Body of pancreas (tissue), 4 donors: Measurements from ENCODE around the gene SGMS1.

ENCODE experiments used
- CTCF ChIP-seq, 7 experiments: fragments of 450-650 bp in 4 of 7; fragments of 200-600 bp in 3 of 7; sonication (generic) in 3 of 7; IDR thresholded peaks; one replicate each; pipeline ENCODE4 v1.5.1; 2016 to 2019; ENCODE audit warnings: antibody characterized with exemption in 7 of 7
- POLR2A ChIP-seq, 3 donors: fragments of 450-650 bp; IDR thresholded peaks; one replicate each; pipeline ENCODE4 v1.6.1; 2016; ENCODE audit warnings: antibody characterized with exemption in 3 of 3, mild to moderate bottlenecking in 2 of 3

- TF ChIP-seq CTCF (IDR thresholded peaks at IDR 0.05) (no peak), POLR2A (IDR thresholded peaks at IDR 0.05) (no peak)
These were observed 48.1 kb downstream of the SGMS1 start for GRCh38 chr10:50575477-50576244.
